Fibroblast of gingiva (primary cell): ENCODE measurements around the gene HYCC2.
"Not testable (repeated sequence)": the region's sequence is repeated elsewhere in the genome, so short reads cannot be mapped to it uniquely, and the experiment has no call there.

ENCODE experiments used
- DNase-seq: peaks from one replicate; pipeline ENCODE4 v3.0.0-alpha.2; 2011; ENCODE audit warnings: low read depth

The HYCC2 gene

GRCh38 chr2:201072201-201072530 is 695 bp upstream of the HYCC2 start:
- no peak for DNase-seq

- DNase-seq: peak; percentile 26
Measured at GRCh38 chr2:201070948-201071478, 458 bp downstream of the HYCC2 start.

- no peak for DNase-seq
Measured at GRCh38 chr2:201064797-201065329, 6.6 kb downstream of the HYCC2 start.

- DNase-seq: not testable (repeated sequence)
Measured at GRCh38 chr2:201063516-201063915, 8.0 kb downstream of the HYCC2 start.

GRCh38 chr2:201059961-201060755 is 11.3 kb downstream of the HYCC2 start:
- DNase-seq: no peak

- no peak for DNase-seq
Measured at GRCh38 chr2:201058914-201059313, 12.6 kb downstream of the HYCC2 start.

GRCh38 chr2:201057715-201058248 is 13.7 kb downstream of the HYCC2 start:
- DNase-seq: no peak

GRCh38 chr2:201057087-201057521 is 14.4 kb downstream of the HYCC2 start:
- DNase-seq: peak; percentile 50

GRCh38 chr2:201049455-201049854 is 22.0 kb downstream of the HYCC2 start:
- no peak for DNase-seq

GRCh38 chr2:201046881-201047280 is 24.6 kb downstream of the HYCC2 start:
- no peak for DNase-seq

GRCh38 chr2:201043050-201043449 is 28.4 kb downstream of the HYCC2 start:
- not testable (repeated sequence) for DNase-seq

- not testable (repeated sequence) for DNase-seq
Measured at GRCh38 chr2:201042451-201042850, 29.0 kb downstream of the HYCC2 start.

GRCh38 chr2:201040867-201041628 is 30.4 kb downstream of the HYCC2 start:
- no peak for DNase-seq

GRCh38 chr2:201038855-201039254 is 32.6 kb downstream of the HYCC2 start:
- DNase-seq: no peak

GRCh38 chr2:201038361-201038760 is 33.1 kb downstream of the HYCC2 start:
- DNase-seq: not testable (repeated sequence)

GRCh38 chr2:201034355-201034754 is 37.1 kb downstream of the HYCC2 start:
- not testable (repeated sequence) for DNase-seq

GRCh38 chr2:201024518-201024917 is 47.0 kb downstream of the HYCC2 start:
- DNase-seq: no peak

- DNase-seq: no peak
Measured at GRCh38 chr2:201021914-201022313, 49.6 kb downstream of the HYCC2 start.
